Bronchial epithelial cell (primary cell): ENCODE results near the gene CYP46A1. TPM values are rescaled to one million over a fixed set of nuclear protein-coding genes. Genes with fewer than 3 reads are reported as not detected.

Experiments
- DNase-seq: peaks from one replicate; pipeline ENCODE4 v3.0.0-alpha.2; 2010; ENCODE audit warnings: low read depth
- FAIRE-seq: peaks from 2 replicates; lab custom pipeline; 2011; peaks lifted over from hg19 to GRCh38; lab: Jason Lieb, UNC
- H3K27me3 ChIP-seq: 2 replicates; pipeline ENCODE4 v1.5.1; 2011; ENCODE audit warnings: low read length; ENCODE audit not compliant: control insufficient read depth, insufficient read depth
- H3K36me3 ChIP-seq: 2 replicates; pipeline ENCODE4 v1.5.1; 2011; ENCODE audit warnings: low read length; ENCODE audit not compliant: control insufficient read depth, insufficient read depth
- H3K4me3 ChIP-seq: 2 replicates; pipeline ENCODE4 v1.5.1; 2011; ENCODE audit warnings: mild to moderate bottlenecking, low read depth, low read length, control low read depth
- CTCF ChIP-seq: IDR thresholded peaks from 2 replicates; pipeline ENCODE4 v1.5.1; 2011; ENCODE audit warnings: mild to moderate bottlenecking, moderate library complexity, low read length, control low read depth, inconsistent platforms; ENCODE audit not compliant: insufficient read depth, severe bottlenecking
- total RNA-seq: library from RNA; depleted of rRNA; stranded (reverse); fragments of >200 nt; gene quantifications from 2 replicates; pipeline ENCODE4 v1.2.1, GENCODE V29; 2014

CYP46A1 gene
- total RNA-seq, 1 donor from 2014 or later: not detected

- Histone ChIP-seq H3K4me3 (no peak overlapping the region), H3K36me3 (no peaks in the 10 kb centered on the region), H3K27me3 (no peaks in the 10 kb centered on the region)
- TF ChIP-seq CTCF: no peak
- no peak for FAIRE-seq
- no peak for DNase-seq
Measured at GRCh38 chr14:99668307-99669295, 15.5 kb upstream of the CYP46A1 start.

GRCh38 chr14:99670361-99671234, 13.5 kb upstream of the CYP46A1 start:
- H3K27me3 ChIP-seq: no peaks in the 10 kb centered on the region
- FAIRE-seq (no peak), DNase-seq (no peak)
- no peak for TF ChIP-seq CTCF
- no peak overlapping the region for H3K4me3 ChIP-seq
- H3K36me3 ChIP-seq: no peaks in the 10 kb centered on the region

- no peak for FAIRE-seq
- Histone ChIP-seq H3K4me3 (no peak overlapping the region), H3K27me3 (peaks cover 3% of the 10 kb centered on the region), H3K36me3 (no peaks in the 10 kb centered on the region)
- no peak for TF ChIP-seq CTCF
- no peak for DNase-seq
Measured at GRCh38 chr14:99671235-99672224, 12.6 kb upstream of the CYP46A1 start.

- TF ChIP-seq CTCF: no peak
- Histone ChIP-seq H3K36me3 (no peaks in the 10 kb centered on the region), H3K4me3 (no peak overlapping the region), H3K27me3 (peaks cover 3% of the 10 kb centered on the region)
- DNase-seq (no peak), FAIRE-seq (peak; percentile 28)
Measured at GRCh38 chr14:99672506-99673304, 11.4 kb upstream of the CYP46A1 start.
